Suprapubic skin (tissue), 4 donors: ENCODE data around the gene LRRC53. TPM values are rescaled to one million over a fixed set of nuclear protein-coding genes. Genes with fewer than 3 reads are reported as not detected.

ENCODE experiments used
- DNase-seq, 2 donors: peaks; one replicate each; pipeline ENCODE4 v3.0.0-alpha.2; 2019; ENCODE audit warnings: low spot score in 2 of 2
- H3K27ac ChIP-seq: fragments of 200-600 bp; sonication (generic); one replicate; pipeline ENCODE4 v1.5.1; 2019
- H3K27me3 ChIP-seq: fragments of 200-600 bp; sonication (generic); one replicate; pipeline ENCODE4 v1.5.1; 2019
- H3K36me3 ChIP-seq: fragments of 200-600 bp; sonication (generic); one replicate; pipeline ENCODE4 v1.5.1; 2019
- H3K4me1 ChIP-seq: fragments of 200-600 bp; sonication (generic); one replicate; pipeline ENCODE4 v1.5.1; 2019
- H3K4me3 ChIP-seq: fragments of 200-600 bp; sonication (generic); one replicate; pipeline ENCODE4 v1.5.1; 2019; ENCODE audit warnings: mild to moderate bottlenecking
- H3K9me3 ChIP-seq: fragments of 200-600 bp; sonication (generic); one replicate; pipeline ENCODE4 v1.5.1; 2019
- CTCF ChIP-seq, 2 donors: fragments of 200-600 bp in 1 of 2; fragments of 450-650 bp in 1 of 2; sonication (generic) in 1 of 2; IDR thresholded peaks; one replicate each; pipeline ENCODE4 v1.5.1; 2016 to 2019; ENCODE audit warnings: antibody characterized with exemption in 2 of 2, mild to moderate bottlenecking in 1 of 2, moderate library complexity in 1 of 2
- EP300 ChIP-seq: sonication (generic); formaldehyde crosslinking; IDR thresholded peaks from one replicate; pipeline ENCODE4 v1.6.1; 2017; ENCODE audit warnings: antibody characterized with exemption
- POLR2A ChIP-seq, 2 donors: fragments of 450-650 bp; IDR thresholded peaks; one replicate each; pipeline ENCODE4 v1.6.1; 2017; ENCODE audit warnings: antibody characterized with exemption in 2 of 2, mild to moderate bottlenecking in 2 of 2, moderate library complexity in 2 of 2
- POLR2AphosphoS5 ChIP-seq, 3 donors: sonication (generic); formaldehyde crosslinking; IDR thresholded peaks; one replicate each; pipeline ENCODE4 v1.6.1; 2017; ENCODE audit warnings: antibody characterized with exemption in 3 of 3
- WGBS: methylation state at CpG from one replicate; pipeline ENCODE4 v1.1.5; 2018; 5-methylcytosine and 5-hydroxymethylcytosine counted together
- total RNA-seq, 4 donors: library from RNA; depleted of rRNA; stranded (reverse); fragments of >200 nt; gene quantifications; one replicate each; pipeline ENCODE4 v1.1.0, GENCODE V29; 2016

LRRC53 gene
- total RNA-seq, 4 donors from 2014 or later: not detected

DNA sequence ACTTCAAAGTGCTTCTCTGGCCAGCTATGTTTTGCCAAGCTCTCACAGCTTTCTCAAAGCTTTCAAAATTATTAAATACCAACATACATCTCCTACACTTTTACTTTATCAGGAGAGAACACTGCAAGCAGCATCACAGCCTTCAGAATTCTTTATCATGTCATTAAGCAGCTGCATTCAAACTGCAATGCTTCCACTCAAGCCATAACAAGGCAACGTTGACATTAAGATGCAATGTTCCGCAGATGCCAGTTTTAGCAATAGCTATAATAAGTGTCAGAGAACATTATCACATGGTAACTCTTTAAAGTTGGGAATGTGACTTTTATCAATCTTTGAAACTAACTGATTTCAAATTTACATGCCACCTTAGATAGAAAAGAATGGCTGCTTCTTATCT is 91.9 kb downstream of the LRRC53 start:
- Histone ChIP-seq H3K27ac (no peak overlapping the region), H3K4me1 (no peaks in the 10 kb centered on the region), H3K36me3 (no peaks in the 10 kb centered on the region), H3K4me3 (no peak overlapping the region), H3K9me3 (no peaks in the 10 kb centered on the region), H3K27me3 (no peaks in the 10 kb centered on the region)
- TF ChIP-seq POLR2A (IDR thresholded peaks at IDR 0.05) (no peak), CTCF (IDR thresholded peaks at IDR 0.05) (no peak), POLR2AphosphoS5 (IDR thresholded peaks at IDR 0.05) (no peak), EP300 (no peak)
- DNase-seq: no peak
- WGBS: 66% methylated on average over 2 of the region's 2 CpGs

Other genes with a start within 250 kb of the LRRC53 start
- gene ERICH3, start 161.2 kb upstream of the LRRC53 start, total RNA-seq: not detected
- 10 to 100 TPM; 18.7 to 39.1 (median 27.3) TPM for gene CRYZ, start 220.4 kb upstream of the LRRC53 start, total RNA-seq
- 10 to 100 TPM in 2 of 4 donors, 1 to 10 TPM in 2; 7.4 to 15.8 (median 11.0) TPM for gene TYW3, start 220.5 kb upstream of the LRRC53 start, total RNA-seq